K562 (cell line): ENCODE results near the gene LY6G6F. TPM values are rescaled to one million over a fixed set of nuclear protein-coding genes. Genes with fewer than 3 reads are reported as not detected.

Experiments
- ATAC-seq: fragments of 200-7000 bp; cut with Tn5 transposase; 3 replicates; pipeline ENCODE4 v1.9.1; 2020; ENCODE audit warnings: moderate library complexity
- BruUV-seq: library from RNA; stranded (reverse); fragments of 400-500 nt; replicated peaks from 2 replicates; lab custom pipeline; 2021; lab: Mats Ljungman, UMichigan
- CTCF ChIA-PET: fragments of 300-600 bp; formaldehyde crosslinking; extraction: SDS; loops from one replicate; lab custom pipeline; 2021; ENCODE audit warnings: low intra/inter-chr PET ratio; lab: Yijun Ruan, JAX
- POLR2A ChIA-PET: fragments of 300-600, 350-650 bp; sonication (Branson Sonifier 250); formaldehyde crosslinking; extraction: SDS; loops from one replicate; lab custom pipeline; 2021; ENCODE audit warnings: antibody characterized with exemption, inconsistent platforms; lab: Yijun Ruan, JAX
- DNase-seq, 4 experiments: peaks; one replicate each; pipeline versions ENCODE4 v3.0.0 to v3.0.0-alpha.2; 2011 to 2018; ENCODE audit warnings: low spot score in 3 of 4, mixed read lengths in 3 of 4; ENCODE audit errors: extremely low read depth in 1 of 4
- FAIRE-seq: peaks from 2 replicates; lab custom pipeline; 2011; peaks lifted over from hg19 to GRCh38; lab: Jason Lieb, UNC
- H2AFZ ChIP-seq: 2 replicates; pipeline ENCODE4 v1.6.0; 2011; ENCODE audit warnings: low read depth, low read length, control low read depth, inconsistent platforms
- H3K27ac ChIP-seq: fragments of 200-600 bp; 3 replicates; pipeline ENCODE4 v1.8.0; 2011; ENCODE audit warnings: low read depth, mild to moderate bottlenecking, control low read depth, inconsistent platforms, low read length, moderate library complexity, mixed read lengths; ENCODE audit errors: extremely low read depth
- H3K27me3 ChIP-seq, 2 experiments: fragments of 300-600 bp in 1 of 2; 2 replicates in 1 of 2; 3 replicates in 1 of 2; pipeline versions ENCODE4 v1.6.0 to v1.8.0; 2011; ENCODE audit warnings: inconsistent platforms in 2 of 2, low read length in 2 of 2, mild to moderate bottlenecking in 1 of 2, mixed read lengths in 1 of 2, moderate library complexity in 1 of 2; ENCODE audit not compliant: control insufficient read depth in 2 of 2, insufficient read depth in 2 of 2
- H3K36me3 ChIP-seq: fragments of 300-600 bp; 3 replicates; pipeline ENCODE4 v1.8.0; 2011; ENCODE audit warnings: mild to moderate bottlenecking, low read length, inconsistent platforms; ENCODE audit not compliant: control insufficient read depth, insufficient read depth
- H3K4me1 ChIP-seq, 2 experiments: fragments of 200-600 bp in 1 of 2; replicated peaks in 1 of 2; 2 replicates in 1 of 2; 3 replicates in 1 of 2; pipeline versions ENCODE4 v1.5.1 to v1.8.0; 2011; ENCODE audit warnings: inconsistent platforms in 2 of 2, low read length in 2 of 2, mild to moderate bottlenecking in 1 of 2, mixed read lengths in 1 of 2, moderate library complexity in 1 of 2; ENCODE audit not compliant: control insufficient read depth in 2 of 2, insufficient read depth in 2 of 2
- H3K4me2 ChIP-seq: 2 replicates; pipeline ENCODE4 v1.6.1; 2011; ENCODE audit warnings: low read length, control low read depth, inconsistent platforms, mixed read lengths; ENCODE audit not compliant: insufficient read depth
- H3K4me3 ChIP-seq: fragments of 200-600 bp; sonication (generic), shearing (Covaris generic); 2 replicates; pipeline ENCODE4 v1.5.1; 2016; ENCODE audit warnings: control low read depth, inconsistent platforms
- H3K79me2 ChIP-seq: fragments of 200-600 bp; 3 replicates; pipeline ENCODE4 v1.8.0; 2011; ENCODE audit warnings: low read length, inconsistent platforms; ENCODE audit not compliant: control insufficient read depth, insufficient read depth
- H3K9ac ChIP-seq, 2 experiments: 2 replicates each; pipeline versions ENCODE4 v1.6.0 to v1.6.1; 2011; ENCODE audit warnings: low read depth in 2 of 2, low read length in 2 of 2, control low read depth in 1 of 2, inconsistent platforms in 1 of 2, mild to moderate bottlenecking in 1 of 2, mixed read lengths in 1 of 2; ENCODE audit not compliant: insufficient read depth in 1 of 2
- H3K9me1 ChIP-seq: one replicate; pipeline ENCODE4 v1.6.0; 2011; ENCODE audit warnings: inconsistent platforms, mild to moderate bottlenecking, low read length, moderate library complexity; ENCODE audit not compliant: control insufficient read depth, insufficient read depth
- H3K9me3 ChIP-seq: replicated peaks from 2 replicates; pipeline ENCODE4 v1.5.1; 2011; ENCODE audit warnings: low read depth, low read length, inconsistent platforms; ENCODE audit not compliant: control insufficient read depth, insufficient read depth
- H4K20me1 ChIP-seq: replicated peaks from 2 replicates; pipeline ENCODE4 v1.6.1; 2011; ENCODE audit warnings: low read length, inconsistent platforms, mixed read lengths; ENCODE audit not compliant: control insufficient read depth, insufficient read depth
- EGR1 ChIP-seq: fragments of 450-650 bp; conservative IDR thresholded peaks from 2 replicates; pipeline ENCODE4 v1.6.1; 2017; ENCODE audit warnings: mild to moderate bottlenecking
- HCFC1 ChIP-seq: IDR thresholded peaks from 2 replicates; pipeline ENCODE4 v1.6.1; 2012; ENCODE audit warnings: low read depth, low read length, improper control_type of control experiment
- HEY1 ChIP-seq: fragments of 250-450 bp; sonication (Bioruptor Pico); IDR thresholded peaks from 2 replicates; pipeline ENCODE4 v1.5.0; 2020; ENCODE audit warnings: mild to moderate bottlenecking, moderate library complexity, borderline replicate concordance
- MEF2D ChIP-seq: conservative IDR thresholded peaks from 2 replicates; pipeline ENCODE4 v1.6.1; 2016; ENCODE audit warnings: low read depth, missing genetic modification characterization, missing compliant biosample characterization
- NR2F6 ChIP-seq: fragments of 450-650 bp; formaldehyde crosslinking; IDR thresholded peaks from 2 replicates; pipeline ENCODE4 v1.4.0; 2020; ENCODE audit warnings: mild to moderate bottlenecking
- PPARD ChIP-seq: fragments of 250-450 bp; sonication (Bioruptor Pico); IDR thresholded peaks from 2 replicates; pipeline ENCODE4 v1.8.0; 2022; ENCODE audit warnings: inconsistent platforms, mild to moderate bottlenecking, moderate library complexity
- SNIP1 ChIP-seq: fragments of 450-650 bp; IDR thresholded peaks from 2 replicates; pipeline ENCODE4 v1.7.1; 2017; ENCODE audit warnings: low read depth, mild to moderate bottlenecking
- U2AF1 ChIP-seq: fragments of 200-400 bp; formaldehyde crosslinking; optimal IDR thresholded peaks from 2 replicates; pipeline ENCODE3; 2017; ENCODE audit warnings: mild to moderate bottlenecking, low read depth, low read length, moderate library complexity
- ZC3H11A ChIP-seq: IDR thresholded peaks from 2 replicates; pipeline ENCODE4 v1.6.1; 2012; ENCODE audit warnings: low read depth, low read length, improper control_type of control experiment
- ZFX ChIP-seq: sonication (generic); formaldehyde crosslinking; IDR thresholded peaks from 2 replicates; pipeline ENCODE4 v1.8.0; 2022; ENCODE audit warnings: mild to moderate bottlenecking, missing genetic modification reagents, moderate library complexity
- WGBS: fragments of 100-300 bp; shearing (Covaris generic); methylation state at CpG from one replicate; pipeline ENCODE4 v1.1.6; 2016; ENCODE audit warnings: low coverage, mixed read lengths; ENCODE audit not compliant: insufficient coverage; ENCODE audit errors: missing lambda C conversion rate; 5-methylcytosine and 5-hydroxymethylcytosine counted together
- in situ Hi-C: fragments of 300-500 bp; cut with MboI; formaldehyde crosslinking; loops from 4 replicates; pipeline ENCODE4 v1.15.0; 2018; ENCODE audit warnings: inconsistent platforms, mixed read lengths
- intact Hi-C: fragments of 100-400 bp; cut with micrococcal nuclease; formaldehyde crosslinking; loops from 2 replicates; pipeline ENCODE4 v1.14.2; 2022
- polyA plus RNA-seq, 8 experiments: library from polyadenylated mRNA; depleted of rRNA in 4 of 8; stranded (reverse) in 5 of 8; unstranded in 3 of 8; fragments of >200 nt; fragmentation: Nextera tagmentation in 2 of 8; fragmentation: Illumina TruSeq in 1 of 8; extraction: Ambion mirVana in 2 of 8; extraction: Trizol in 1 of 8; gene quantifications; 2 replicates each; pipeline versions ENCODE4 v1.2.1 to v1.2.3, GENCODE V29; 2011 to 2014; ENCODE audit warnings: inconsistent platforms in 1 of 8, missing spikeins in 1 of 8
- total RNA-seq, 7 experiments: library from RNA; depleted of rRNA in 6 of 7; stranded (reverse); fragments of >200 nt in 6 of 7; fragmentation: Illumina TruSeq in 2 of 7; extraction: Trizol in 2 of 7; gene quantifications; 2 replicates each; pipeline versions ENCODE4 v1.2.1 to v1.2.3, GENCODE V29; 2011 to 2021; ENCODE audit warnings: low replicate concordance in 1 of 7
- TF ChIP-seq, protein P1 (sequence below): fragments of 250-450 bp; sonication (Bioruptor Pico); IDR thresholded peaks from 2 replicates; pipeline ENCODE4 v1.5.0; 2022; ENCODE audit warnings: mild to moderate bottlenecking
- TF ChIP-seq, protein P2 (sequence below): sonication (generic); formaldehyde crosslinking; IDR thresholded peaks from 2 replicates; pipeline ENCODE4 v1.8.1; 2023; ENCODE audit warnings: mild to moderate bottlenecking, missing genetic modification reagents, moderate library complexity
- TF ChIP-seq, protein P3 (sequence below): IDR thresholded peaks from 2 replicates; pipeline ENCODE4 v1.6.1; 2011; ENCODE audit warnings: borderline replicate concordance, low read depth, mild to moderate bottlenecking, moderate library complexity, low read length; ENCODE audit not compliant: insufficient read depth, poor library complexity, severe bottlenecking
- TF ChIP-seq, protein P4 (sequence below): fragments of 450-650 bp; formaldehyde crosslinking; IDR thresholded peaks from 2 replicates; pipeline ENCODE4 v1.4.0; 2022; ENCODE audit warnings: missing genetic modification characterization
- TF ChIP-seq, protein P5 (sequence below): fragments of 250-450 bp; sonication (Bioruptor Pico); IDR thresholded peaks from 2 replicates; pipeline ENCODE4 v1.8.0; 2021; ENCODE audit warnings: moderate library complexity, mild to moderate bottlenecking, inconsistent platforms

Gene LY6G6F
- total and polyA plus RNA-seq, 9 of the 15 experiments (the other 6 are each of a cell fraction or from before 2014, with no cell fraction given), result 0.14 to 0.50 (median 0.28) TPM; not detected in 2

DNA sequence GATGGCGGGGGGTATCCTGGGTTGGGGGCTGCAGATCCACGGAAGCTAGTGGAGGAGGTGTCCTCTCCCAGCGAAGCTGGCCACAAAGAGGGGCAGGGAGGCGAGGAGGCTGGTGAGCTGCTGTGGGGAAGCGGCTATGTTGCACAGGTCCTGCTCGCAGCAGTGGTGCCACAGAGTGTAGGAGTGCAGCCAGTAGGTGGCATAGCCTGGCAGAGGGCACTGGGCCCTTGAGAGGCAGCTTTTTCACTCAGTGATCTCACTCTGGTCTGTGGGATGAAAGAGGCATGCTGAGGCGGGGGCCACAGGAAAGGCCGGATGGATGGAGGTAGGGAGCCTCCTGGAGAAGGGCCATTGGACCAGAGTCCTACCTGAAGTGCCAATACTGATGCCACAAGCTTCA, 5.6 kb downstream of the LY6G6F start:
- no peak overlapping the region for H3K4me3 ChIP-seq
- no peaks in the 10 kb centered on the region for H3K36me3 ChIP-seq
- CTCF ChIA-PET, result no interaction called here
- BruUV-seq, result no TSS peak
- H3K9ac ChIP-seq, result peak overlapping the region in 1 of 2 experiments; percentile 82; a peak in 2 of 4 replicates
- no peak for ATAC-seq
- no peaks in the 10 kb centered on the region for H3K79me2 ChIP-seq
- H3K9me3 ChIP-seq, result no peaks in the 10 kb centered on the region
- no peaks in the 10 kb centered on the region for H3K27me3 ChIP-seq
- no peak overlapping the region for H3K27ac ChIP-seq
- no peak for FAIRE-seq
- WGBS, result 74% methylated on average over 8 of the region's 8 CpGs
- H3K9me1 ChIP-seq, result no peaks in the 10 kb centered on the region
- H4K20me1 ChIP-seq, result no peaks in the 10 kb centered on the region
- intact Hi-C loops (no loop called here), in situ Hi-C loops (no loop called here)
- peaks cover 25 to 42% of the 10 kb centered on the region in 2 experiments for H3K4me1 ChIP-seq
- H3K4me2 ChIP-seq, result no peak overlapping the region
- DNase-seq, result no peak
- H2AFZ ChIP-seq, result 0 out of 2 replicates have a peak overlapping the region, but pooled peaks have one; percentile 5
- POLR2A ChIA-PET, result interaction anchor here (0.6 to 12.4 kb wide), 6 partner anchors 9 to 91 kb away, joined by 3 to 223 read pairs (median 9); partner anchors contain the start of genes ABHD16A, DDAH2, LY6G6C and MPIG6B
- no peak for TF ChIP-seq ZC3H11A
- TF ChIP-seq, protein P1, sequence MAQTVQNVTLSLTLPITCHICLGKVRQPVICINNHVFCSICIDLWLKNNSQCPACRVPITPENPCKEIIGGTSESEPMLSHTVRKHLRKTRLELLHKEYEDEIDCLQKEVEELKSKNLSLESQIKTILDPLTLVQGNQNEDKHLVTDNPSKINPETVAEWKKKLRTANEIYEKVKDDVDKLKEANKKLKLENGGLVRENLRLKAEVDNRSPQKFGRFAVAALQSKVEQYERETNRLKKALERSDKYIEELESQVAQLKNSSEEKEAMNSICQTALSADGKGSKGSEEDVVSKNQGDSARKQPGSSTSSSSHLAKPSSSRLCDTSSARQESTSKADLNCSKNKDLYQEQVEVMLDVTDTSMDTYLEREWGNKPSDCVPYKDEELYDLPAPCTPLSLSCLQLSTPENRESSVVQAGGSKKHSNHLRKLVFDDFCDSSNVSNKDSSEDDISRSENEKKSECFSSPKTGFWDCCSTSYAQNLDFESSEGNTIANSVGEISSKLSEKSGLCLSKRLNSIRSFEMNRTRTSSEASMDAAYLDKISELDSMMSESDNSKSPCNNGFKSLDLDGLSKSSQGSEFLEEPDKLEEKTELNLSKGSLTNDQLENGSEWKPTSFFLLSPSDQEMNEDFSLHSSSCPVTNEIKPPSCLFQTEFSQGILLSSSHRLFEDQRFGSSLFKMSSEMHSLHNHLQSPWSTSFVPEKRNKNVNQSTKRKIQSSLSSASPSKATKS (CRISPR knock-in tag), result no peak
- no peak for TF ChIP-seq NR2F6
- TF ChIP-seq MEF2D, result no peak
- TF ChIP-seq PPARD (CRISPR knock-in tag), result no peak
- TF ChIP-seq, protein P2, sequence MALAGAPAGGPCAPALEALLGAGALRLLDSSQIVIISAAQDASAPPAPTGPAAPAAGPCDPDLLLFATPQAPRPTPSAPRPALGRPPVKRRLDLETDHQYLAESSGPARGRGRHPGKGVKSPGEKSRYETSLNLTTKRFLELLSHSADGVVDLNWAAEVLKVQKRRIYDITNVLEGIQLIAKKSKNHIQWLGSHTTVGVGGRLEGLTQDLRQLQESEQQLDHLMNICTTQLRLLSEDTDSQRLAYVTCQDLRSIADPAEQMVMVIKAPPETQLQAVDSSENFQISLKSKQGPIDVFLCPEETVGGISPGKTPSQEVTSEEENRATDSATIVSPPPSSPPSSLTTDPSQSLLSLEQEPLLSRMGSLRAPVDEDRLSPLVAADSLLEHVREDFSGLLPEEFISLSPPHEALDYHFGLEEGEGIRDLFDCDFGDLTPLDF (CRISPR knock-in tag), result no peak
- TF ChIP-seq SNIP1, result no peak
- TF ChIP-seq, protein P3, sequence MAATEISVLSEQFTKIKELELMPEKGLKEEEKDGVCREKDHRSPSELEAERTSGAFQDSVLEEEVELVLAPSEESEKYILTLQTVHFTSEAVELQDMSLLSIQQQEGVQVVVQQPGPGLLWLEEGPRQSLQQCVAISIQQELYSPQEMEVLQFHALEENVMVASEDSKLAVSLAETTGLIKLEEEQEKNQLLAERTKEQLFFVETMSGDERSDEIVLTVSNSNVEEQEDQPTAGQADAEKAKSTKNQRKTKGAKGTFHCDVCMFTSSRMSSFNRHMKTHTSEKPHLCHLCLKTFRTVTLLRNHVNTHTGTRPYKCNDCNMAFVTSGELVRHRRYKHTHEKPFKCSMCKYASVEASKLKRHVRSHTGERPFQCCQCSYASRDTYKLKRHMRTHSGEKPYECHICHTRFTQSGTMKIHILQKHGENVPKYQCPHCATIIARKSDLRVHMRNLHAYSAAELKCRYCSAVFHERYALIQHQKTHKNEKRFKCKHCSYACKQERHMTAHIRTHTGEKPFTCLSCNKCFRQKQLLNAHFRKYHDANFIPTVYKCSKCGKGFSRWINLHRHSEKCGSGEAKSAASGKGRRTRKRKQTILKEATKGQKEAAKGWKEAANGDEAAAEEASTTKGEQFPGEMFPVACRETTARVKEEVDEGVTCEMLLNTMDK, result no peak
- TF ChIP-seq EGR1, result no peak
- TF ChIP-seq, protein P4, sequence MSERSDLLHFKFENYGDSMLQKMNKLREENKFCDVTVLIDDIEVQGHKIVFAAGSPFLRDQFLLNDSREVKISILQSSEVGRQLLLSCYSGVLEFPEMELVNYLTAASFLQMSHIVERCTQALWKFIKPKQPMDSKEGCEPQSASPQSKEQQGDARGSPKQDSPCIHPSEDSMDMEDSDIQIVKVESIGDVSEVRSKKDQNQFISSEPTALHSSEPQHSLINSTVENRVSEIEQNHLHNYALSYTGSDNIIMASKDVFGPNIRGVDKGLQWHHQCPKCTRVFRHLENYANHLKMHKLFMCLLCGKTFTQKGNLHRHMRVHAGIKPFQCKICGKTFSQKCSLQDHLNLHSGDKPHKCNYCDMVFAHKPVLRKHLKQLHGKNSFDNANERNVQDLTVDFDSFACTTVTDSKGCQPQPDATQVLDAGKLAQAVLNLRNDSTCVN (CRISPR knock-in tag), result no peak
- TF ChIP-seq HEY1 (CRISPR knock-in tag), result no peak
- TF ChIP-seq, protein P5, sequence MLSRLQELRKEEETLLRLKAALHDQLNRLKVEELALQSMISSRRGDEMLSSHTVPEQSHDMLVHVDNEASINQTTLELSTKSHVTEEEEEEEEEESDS (CRISPR knock-in tag), result no peak
- no peak for TF ChIP-seq U2AF1
- no peak for TF ChIP-seq ZFX (CRISPR knock-in tag)
- no peak for TF ChIP-seq HCFC1
